Mesenteric fat pad (tissue), 1 donor: ENCODE results near the gene SCARB1. TPM values are rescaled to one million over a fixed set of nuclear protein-coding genes. Genes with fewer than 3 reads are reported as not detected.

Source experiments
- DNase-seq: peaks from one replicate; pipeline ENCODE4 v3.0.0-alpha.2; 2020; ENCODE audit warnings: low spot score
- total RNA-seq: library from RNA; stranded (reverse); fragmentation: NEBNext Ultra II Directional; extraction: Animal tissue kit (Norgen Biotek cat#: 25700); gene quantifications from one replicate; pipeline ENCODE4 v1.2.1, GENCODE V29; 2021
- donor health status: DM: yes; HTN: yes; CAD: no.

SCARB1 gene
- total RNA-seq, 1 donor from 2014 or later: 135 TPM

- no peak for DNase-seq
Observed at GRCh38 chr12:124750149-124750656, 113.5 kb downstream of the SCARB1 start.

GRCh38 chr12:124749725-124750124, 113.9 kb downstream of the SCARB1 start:
- DNase-seq: no peak

- no peak for DNase-seq
Observed at GRCh38 chr12:124747426-124748161, 116.1 kb downstream of the SCARB1 start.

GRCh38 chr12:124746649-124747425, 116.8 kb downstream of the SCARB1 start:
- DNase-seq: no peak

GRCh38 chr12:124745891-124746570, 117.6 kb downstream of the SCARB1 start:
- peak; percentile 95 for DNase-seq

GRCh38 chr12:124745465-124745890, 118.2 kb downstream of the SCARB1 start:
- no peak for DNase-seq

- no peak for DNase-seq
Observed at GRCh38 chr12:124744659-124745464, 118.8 kb downstream of the SCARB1 start.

GRCh38 chr12:124744273-124744640, 119.4 kb downstream of the SCARB1 start:
- no peak for DNase-seq

- DNase-seq: no peak
Observed at GRCh38 chr12:124743479-124744272, 120.0 kb downstream of the SCARB1 start.

- DNase-seq: no peak
Observed at GRCh38 chr12:124742678-124743077, 121.0 kb downstream of the SCARB1 start.

GRCh38 chr12:124742111-124742510, 121.6 kb downstream of the SCARB1 start:
- no peak for DNase-seq

- no peak for DNase-seq
Observed at GRCh38 chr12:124741211-124741610, 122.5 kb downstream of the SCARB1 start.

GRCh38 chr12:124740691-124741137, 123.0 kb downstream of the SCARB1 start:
- DNase-seq: no peak

GRCh38 chr12:124739953-124740561, 123.6 kb downstream of the SCARB1 start:
- DNase-seq: no peak

- DNase-seq: no peak
Observed at GRCh38 chr12:124738636-124739467, 124.8 kb downstream of the SCARB1 start.

- no peak for DNase-seq
Observed at GRCh38 chr12:124737772-124738635, 125.7 kb downstream of the SCARB1 start.

GRCh38 chr12:124737040-124737419, 126.6 kb downstream of the SCARB1 start:
- DNase-seq: no peak
